ENCODE data around the gene HIVEP1.

DNA sequence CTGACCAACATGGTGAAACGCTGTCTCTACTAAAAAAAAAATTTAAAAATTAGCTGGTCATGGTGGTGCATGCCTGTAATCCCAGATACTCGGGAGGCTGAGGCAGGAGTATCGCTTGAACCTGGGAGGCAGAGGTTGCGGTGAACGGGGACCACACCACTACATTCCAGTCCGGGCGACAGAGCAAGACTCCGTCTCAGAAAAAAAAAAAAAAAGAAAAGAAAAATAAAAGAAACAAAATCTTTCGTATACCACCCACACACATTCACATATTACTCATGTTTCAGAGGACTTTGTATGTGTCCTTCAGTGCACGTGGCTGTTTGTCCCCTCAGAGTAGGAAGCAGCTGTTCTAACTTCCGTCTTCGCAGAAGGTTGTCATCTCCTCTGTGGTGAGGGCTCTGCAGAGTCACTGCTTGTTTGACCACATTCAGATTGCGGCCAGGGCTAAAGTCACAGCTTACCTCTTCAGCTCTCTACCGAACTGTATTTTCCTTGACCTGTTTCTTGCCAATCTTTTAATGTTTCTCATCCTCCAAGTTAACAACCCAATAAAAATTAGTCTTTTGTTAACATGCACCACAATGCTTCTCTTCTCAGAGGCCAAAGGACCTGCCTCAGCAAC lies 36.6 kb upstream of the HIVEP1 start:
- no peak for TF ChIP-seq EZH2 (IDR thresholded peaks at IDR 0.05)
- TF ChIP-seq POLR2AphosphoS5 (IDR thresholded peaks at IDR 0.05; ENCODE audit: borderline replicate concordance, low read depth, low read length): no peak
